Bronchial smooth muscle cell (primary cell): Measurements from ENCODE around the gene MECP2. TPM values are rescaled to one million over a fixed set of nuclear protein-coding genes. Genes with fewer than 3 reads are reported as not detected.

Experiments used
- total RNA-seq: library from RNA; depleted of rRNA; stranded (reverse); fragments of >200 nt; gene quantifications from 2 replicates; pipeline ENCODE4 v1.2.1, GENCODE V29; 2014

The MECP2 gene
- total RNA-seq: 13.1 and 15.4 TPM in 2 replicates

GRCh38 chrX:154097589-154098541, at the start of gene MECP2:
MECP2 (minus strand) TSS chrX:154097717.

GRCh38 chrX:154144010-154144409, 46.5 kb upstream of the MECP2 start, which contains the start of gene OPN1LW:
OPN1LW (plus strand) TSS chrX:154144243; CDS start chrX:154144284, 41 bp downstream.

DNA sequence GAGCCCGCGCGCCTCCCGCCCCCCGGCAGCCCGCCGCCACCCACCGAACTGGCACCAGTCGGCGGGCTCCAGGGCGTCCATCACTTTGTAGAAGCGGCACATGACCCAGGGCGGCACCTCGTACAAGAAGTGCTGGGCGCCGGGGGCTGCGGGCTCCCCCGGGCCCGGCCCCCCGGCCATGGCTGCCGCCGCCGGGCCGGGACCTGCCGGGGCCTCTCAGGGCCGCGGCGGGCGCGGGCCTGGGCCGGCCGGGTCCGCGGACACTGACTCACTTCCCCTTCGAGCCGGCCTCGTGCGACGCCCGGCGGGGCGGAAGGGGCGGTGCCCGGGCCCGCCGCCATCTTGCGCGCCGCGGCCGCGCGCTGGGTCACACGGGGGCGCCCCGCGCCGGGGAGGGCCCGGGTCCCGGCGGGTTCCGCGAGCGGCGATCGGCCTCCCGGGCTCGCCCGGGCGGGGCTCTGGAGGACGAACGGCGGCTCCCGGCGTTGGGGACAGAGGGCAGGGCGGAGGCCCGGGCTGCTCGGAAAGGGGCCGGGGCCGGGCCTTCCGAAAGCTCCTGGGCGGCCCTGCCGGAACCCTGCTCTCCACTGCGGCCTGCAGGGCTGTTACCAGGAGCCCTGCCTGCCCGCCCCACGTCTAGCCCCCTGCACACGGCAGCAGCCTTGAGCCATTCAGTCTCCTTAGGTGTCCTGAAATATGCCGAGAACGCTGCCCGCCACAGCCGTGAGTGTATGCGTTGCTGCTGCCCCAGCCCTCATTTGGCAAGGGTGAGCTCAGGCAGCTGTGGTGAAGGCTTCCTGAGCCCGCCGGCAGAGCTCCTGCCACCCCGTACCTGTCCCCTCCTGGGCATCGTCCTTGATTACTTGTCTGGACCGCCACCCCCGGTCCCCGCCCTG, 77.6 kb downstream of the MECP2 start, which contains the start of gene IRAK1:
IRAK1 (minus strand) TSS at position 270 of the 896 bp plus-strand sequence; CDS start at position 180, 90 bp downstream.

DNA sequence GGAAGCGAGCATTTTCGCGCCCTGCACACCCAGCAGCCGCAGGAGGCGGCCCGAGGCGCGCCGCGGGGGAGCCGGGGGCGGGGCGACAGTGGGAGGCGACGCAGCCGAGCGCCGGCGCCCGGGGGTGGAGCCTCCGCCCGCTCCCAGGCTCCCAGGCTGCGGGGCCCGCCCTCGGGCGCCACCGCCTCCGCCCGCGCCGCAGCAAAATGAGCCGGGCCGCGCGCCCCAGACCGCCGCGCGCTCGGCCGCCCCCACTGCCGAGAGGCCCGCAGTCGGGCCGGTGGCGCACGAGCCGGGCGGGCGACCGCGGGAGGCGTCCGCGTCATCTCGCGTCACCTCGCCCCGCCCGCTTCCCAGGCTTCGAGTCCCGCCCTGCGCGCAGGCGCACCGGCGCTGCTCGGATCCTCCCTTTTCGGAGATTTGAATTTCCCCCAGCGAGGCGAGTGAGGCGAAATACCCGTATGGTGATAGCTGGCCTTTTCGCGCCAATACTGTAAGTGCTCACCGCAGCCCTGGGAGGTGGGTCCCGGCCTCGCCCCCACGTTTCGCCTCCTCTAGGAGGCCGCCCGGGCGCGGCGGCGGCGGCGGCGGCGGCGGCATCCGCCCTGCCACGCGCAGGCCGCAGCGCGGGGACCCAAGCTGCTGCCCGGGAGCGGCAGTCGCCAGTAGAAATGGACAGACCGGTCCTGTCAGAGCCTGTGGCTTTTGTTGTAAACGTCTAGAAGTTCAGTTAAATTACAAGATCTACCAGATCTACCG, 125.0 kb downstream of the MECP2 start, which contains the start of gene TMEM187:
TMEM187 (plus strand) TSS at position 387 of the 759 bp plus-strand sequence. CDS start 9,309 bp downstream, outside the sequence.

Other genes starting within 250 kb of the MECP2 start
- 0.09 and 0.32 TPM in 2 replicates for gene L1CAM, start 211.5 kb downstream of the MECP2 start, total RNA-seq
- gene AVPR2, start 193.0 kb downstream of the MECP2 start, total RNA-seq: not detected in 2 replicates
- gene ARHGAP4, start 171.5 kb downstream of the MECP2 start, total RNA-seq: 0.52 and 3.6 TPM in 2 replicates
- 24.7 and 32.7 TPM in 2 replicates for gene NAA10, start 162.7 kb downstream of the MECP2 start, total RNA-seq
- gene RENBP, start 153.1 kb downstream of the MECP2 start, total RNA-seq: 1.1 and 3.0 TPM in 2 replicates
- gene HCFC1, start 125.9 kb downstream of the MECP2 start, total RNA-seq: 7.9 and 8.0 TPM in 2 replicates
- 6.6 and 6.8 TPM in 2 replicates for gene TMEM187, start 125.0 kb downstream of the MECP2 start, total RNA-seq
- 28.7 and 31.8 TPM in 2 replicates for gene IRAK1, start 77.8 kb downstream of the MECP2 start, total RNA-seq
- not detected in 2 replicates for gene OPN1LW, start 46.5 kb upstream of the MECP2 start, total RNA-seq
- gene OPN1MW, start 84.9 kb upstream of the MECP2 start, total RNA-seq: not detected in 2 replicates
- gene OPN1MW2, start 122.0 kb upstream of the MECP2 start, total RNA-seq: not detected in 2 replicates
- gene OPN1MW3, start 159.9 kb upstream of the MECP2 start, total RNA-seq: not detected in 2 replicates
- not detected in 2 replicates for gene TEX28, start 197.4 kb upstream of the MECP2 start, total RNA-seq
- gene TKTL1, start 198.1 kb upstream of the MECP2 start, total RNA-seq: not detected in 2 replicates